GM18511 (cell line): ENCODE data around the gene P4HA2.

ENCODE experiments used
- ATAC-seq: cut with Tn5 transposase; IDR thresholded peaks from one replicate; pipeline ENCODE4 v1.9.1; 2021; ENCODE audit warnings: mild to moderate bottlenecking, moderate library complexity; ENCODE audit not compliant: unreplicated experiment

P4HA2 gene

DNA sequence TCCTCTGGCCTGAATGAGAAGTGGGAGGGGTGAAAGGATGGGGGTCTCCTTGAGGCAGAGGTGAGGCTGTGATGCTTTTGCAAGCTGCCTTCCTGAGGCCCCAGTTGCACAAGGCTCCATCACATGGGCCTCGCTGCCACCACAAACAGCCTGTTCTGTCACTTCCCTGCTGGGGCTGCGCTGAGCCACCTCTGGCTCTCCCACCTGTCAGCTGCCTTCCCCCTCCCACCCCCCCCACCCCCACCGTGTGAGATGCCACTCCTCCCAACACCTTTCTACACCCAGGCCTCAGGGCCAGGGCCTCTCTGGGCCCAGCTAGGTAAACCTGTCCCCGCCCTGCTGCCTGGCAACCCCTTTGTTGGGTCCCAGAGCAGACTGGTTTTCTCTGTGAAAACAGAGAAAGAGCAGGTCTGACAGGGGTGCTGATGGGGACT lies 25.4 kb upstream of the P4HA2 start:
- ATAC-seq = no peak

DNA sequence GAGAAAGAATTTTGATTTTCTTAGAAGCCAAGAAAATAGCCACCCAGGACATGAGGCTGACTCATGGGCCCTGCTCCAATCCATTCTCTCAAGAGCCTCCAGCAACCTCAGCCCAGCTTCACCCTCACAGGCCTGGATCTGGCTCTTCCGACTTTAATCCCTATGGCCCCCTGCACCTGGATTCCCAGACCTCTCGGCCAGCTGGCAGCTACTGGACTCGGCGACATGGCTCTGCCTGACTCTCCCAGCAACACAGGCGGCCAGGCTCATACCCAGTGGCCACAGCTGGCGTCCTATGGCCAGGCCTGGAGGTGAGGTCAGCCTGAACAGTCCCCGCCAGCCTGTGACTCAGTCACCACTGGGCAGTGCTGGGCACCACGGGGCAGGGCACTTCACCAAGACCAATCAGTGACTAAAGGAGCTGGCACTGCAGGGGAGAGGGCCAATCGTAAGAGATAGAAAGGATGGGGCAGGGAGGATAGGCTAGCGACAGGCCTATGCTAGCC lies 23.6 kb upstream of the P4HA2 start:
- no peak for ATAC-seq

DNA sequence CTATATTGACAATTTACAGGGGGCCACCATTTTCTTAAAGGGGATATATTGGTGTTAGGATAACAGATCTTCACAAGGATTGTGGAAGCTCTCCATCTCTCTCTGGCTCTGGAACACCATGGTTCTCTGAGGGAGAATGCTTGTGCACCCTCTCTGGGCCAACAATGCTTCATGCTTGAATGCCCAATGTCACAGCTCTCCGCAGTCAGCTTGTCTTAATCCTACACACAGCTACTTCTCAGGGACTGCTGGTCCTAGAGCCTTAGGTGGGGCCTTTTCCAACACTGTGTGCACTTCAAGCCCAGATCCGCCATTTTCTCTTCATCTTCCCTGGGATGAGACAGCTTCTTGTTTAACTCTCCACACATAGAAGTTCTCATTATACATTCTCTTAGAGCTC lies 22.9 kb upstream of the P4HA2 start:
- no peak for ATAC-seq

DNA sequence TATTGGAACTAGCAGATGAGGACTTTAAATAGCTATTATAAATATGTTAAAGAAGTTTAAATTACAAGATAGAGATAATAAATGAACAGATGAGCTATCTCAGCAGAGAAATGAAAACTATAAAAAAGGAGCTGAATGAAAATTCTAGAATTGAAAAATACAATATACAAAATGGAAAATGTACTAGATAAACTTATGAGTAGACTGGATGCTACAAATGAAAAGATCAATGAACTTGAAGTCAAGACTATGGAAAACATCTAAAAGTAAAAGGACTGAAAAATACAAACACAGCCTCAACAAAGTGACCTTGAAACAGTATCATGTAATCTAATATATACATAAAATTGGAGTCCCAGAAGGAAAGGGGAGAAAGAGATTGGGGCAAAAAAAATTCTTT lies 19.2 kb upstream of the P4HA2 start:
- no peak for ATAC-seq

DNA sequence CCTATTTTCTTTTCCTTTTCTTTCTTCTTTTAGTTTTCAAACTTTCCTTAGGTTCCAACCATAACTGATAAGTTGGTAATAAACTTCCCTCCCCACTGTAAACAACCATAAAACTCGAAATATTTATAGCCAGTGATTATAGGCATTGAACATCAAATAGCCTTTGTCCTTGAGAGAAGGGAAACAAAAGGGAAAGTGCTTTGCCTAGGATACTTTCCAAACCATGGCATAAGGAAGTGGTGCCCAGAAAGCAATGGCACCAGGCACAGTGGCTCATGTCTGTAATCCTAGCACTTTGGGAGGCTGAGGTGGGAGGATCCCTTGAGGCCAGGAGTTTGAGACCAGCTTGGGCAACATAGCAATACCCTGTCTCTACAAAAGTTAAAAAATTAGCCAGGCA lies 17.9 kb upstream of the P4HA2 start:
- ATAC-seq = no peak

DNA sequence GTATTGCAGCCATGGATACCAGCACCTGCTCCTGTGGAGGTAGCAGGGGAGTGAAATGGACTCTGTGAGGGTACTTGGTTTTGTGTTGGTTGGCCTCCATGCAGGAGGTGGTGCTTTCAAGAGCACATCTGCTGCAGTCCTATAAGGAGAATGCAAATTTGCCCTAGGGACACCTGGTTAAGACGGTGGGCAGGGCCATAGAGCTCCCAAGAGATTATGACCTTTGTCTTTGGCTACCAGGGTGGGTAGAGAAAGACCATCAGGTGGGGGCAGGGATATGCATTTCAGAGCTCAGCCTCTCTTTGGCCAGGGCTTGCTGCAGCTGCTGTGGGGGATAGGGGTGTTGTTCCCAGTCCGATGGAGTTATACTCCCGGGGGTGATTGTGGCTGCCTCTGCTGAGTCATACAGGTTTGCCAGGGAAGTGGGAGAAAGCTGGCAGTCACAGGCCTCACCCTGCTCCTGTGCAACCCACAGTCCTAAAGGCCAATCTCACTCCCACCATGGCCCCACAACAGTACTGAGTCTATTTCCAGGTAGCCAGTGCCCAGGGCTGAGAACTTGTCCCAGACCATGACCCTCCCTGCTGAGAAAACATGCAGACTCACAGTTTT lies 15.8 kb upstream of the P4HA2 start:
- no peak for ATAC-seq

DNA sequence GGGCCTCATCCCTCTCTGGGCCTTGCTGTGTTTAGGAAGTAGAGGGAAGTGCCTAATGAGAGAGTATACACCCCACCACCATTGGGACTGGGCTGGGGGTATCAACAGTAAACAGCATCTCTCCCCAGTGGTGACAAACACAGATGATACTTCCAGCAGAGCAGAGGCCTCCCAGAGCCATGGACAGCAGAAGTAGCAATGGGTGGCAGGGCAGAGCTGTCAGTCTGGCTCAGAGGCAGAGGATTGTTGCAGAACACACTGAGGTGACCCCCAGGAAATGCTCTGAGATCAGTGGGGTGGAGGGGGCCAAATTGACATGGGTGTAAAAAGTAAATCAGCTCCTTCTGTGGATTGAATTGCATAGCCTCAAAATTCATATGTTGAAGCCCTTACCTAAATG lies 12.1 kb upstream of the P4HA2 start:
- no peak for ATAC-seq

DNA sequence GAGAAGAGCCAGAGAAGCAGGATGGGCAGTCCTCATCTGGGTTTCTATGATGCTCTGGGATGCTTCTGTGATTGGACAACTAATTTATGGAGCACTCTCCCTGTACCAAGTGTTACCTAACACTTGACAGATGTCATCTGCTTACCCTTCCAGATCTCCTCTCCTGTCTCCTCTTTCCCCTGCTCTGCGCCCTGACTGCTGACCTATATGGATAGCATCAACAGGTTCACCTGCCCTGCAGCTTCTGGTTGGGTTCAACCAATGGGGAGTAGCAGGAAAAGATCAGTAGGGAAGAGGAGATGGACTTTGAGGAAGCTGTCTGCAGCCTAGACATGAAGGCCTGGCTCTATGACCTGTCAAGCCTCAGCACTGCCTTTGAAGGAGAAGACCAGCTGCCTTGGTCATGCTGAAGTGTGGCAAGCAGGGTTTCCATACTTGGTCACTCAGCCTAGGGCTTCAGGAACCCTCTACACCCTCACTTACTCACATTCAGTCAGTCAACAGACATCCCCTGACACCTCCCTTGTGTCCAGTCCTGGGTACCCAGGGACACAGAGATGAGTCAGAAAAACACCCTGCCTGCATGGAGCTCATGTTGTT lies 11.3 kb upstream of the P4HA2 start:
- no peak for ATAC-seq

DNA sequence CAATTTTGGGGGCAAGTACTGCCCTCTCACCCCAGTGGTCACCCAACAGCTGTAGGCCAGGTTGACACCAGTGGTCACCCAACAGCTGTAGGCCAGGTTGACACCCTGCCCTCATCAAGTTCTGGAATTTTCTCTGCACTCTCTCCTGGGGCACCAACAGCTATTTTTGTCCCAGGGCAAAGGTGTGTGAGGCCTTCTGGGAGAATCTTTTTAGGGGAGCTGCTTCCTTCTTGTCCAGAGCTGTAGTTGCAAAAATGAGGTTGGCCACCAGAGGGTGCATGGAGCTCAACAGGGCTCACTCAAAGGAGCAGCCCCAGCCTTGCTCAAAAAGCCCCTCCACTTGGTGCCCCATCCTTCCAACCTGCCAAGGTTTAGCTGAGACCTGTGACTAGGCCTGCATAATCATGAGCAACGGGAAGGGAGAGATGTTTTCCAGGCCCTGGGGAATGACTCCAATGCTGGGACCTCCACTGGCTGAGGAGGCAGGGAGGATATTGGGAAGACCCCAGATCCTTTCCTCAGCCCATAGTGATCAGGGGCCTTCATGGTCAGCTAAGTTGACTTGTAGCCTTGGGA lies 10.6 kb upstream of the P4HA2 start:
- peak; percentile 88 for ATAC-seq

DNA sequence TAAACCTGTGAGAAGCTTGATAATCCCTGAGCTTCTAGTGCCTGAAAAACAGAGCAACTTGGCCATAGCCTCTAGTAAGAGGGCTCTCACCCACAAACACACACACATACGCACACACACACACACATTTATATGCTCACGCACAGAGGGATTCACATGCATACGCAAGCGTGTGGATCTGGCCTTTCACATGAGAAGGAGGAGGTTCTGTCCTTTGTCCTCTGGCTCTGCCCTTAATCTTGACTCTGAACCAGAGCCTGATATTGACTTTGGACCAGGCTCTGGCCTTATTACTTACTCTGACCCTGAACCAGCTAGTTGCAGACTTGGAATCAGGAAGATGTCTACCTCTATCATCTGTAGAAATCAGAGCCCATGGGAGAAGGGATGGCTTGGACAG lies 10.0 kb upstream of the P4HA2 start:
- no peak for ATAC-seq

DNA sequence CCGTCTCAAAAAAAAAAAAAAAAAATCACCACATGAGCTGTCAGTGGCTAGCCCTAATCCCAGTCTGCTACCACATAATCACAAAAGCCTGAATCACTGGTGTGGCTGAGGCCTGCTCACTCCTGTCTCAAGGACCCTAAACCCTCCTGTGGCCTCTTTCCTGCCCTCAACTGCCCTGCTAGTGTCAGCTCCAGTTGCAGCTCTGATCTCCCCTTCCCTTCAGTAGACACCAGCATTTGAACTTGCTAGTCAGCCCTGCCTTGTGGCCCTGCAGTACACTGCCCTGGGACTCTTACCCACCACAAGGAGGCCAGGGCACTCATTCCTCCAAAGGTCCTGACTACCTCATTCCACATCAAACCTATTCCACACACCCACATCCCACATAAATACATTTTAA lies 9.5 kb upstream of the P4HA2 start:
- ATAC-seq = no peak

DNA sequence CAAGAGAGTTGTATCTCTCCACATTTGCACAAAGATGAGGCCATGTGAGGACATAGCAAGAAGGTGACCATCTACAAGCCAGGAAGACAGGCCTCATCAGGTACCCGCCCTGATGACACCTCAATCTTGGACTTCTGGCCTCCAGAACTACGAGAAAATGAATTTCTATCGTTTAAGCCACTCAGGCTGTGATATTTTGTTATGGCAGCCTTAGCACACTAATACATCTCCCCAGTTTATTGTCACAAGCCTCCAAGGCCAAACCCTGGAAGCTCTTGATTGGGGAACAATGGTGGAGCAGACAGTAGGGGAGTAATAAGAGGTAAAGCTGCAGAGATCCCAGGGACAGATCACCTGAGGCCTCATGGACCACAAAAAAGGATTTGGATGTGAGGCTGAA lies 7.7 kb upstream of the P4HA2 start:
- no peak for ATAC-seq

DNA sequence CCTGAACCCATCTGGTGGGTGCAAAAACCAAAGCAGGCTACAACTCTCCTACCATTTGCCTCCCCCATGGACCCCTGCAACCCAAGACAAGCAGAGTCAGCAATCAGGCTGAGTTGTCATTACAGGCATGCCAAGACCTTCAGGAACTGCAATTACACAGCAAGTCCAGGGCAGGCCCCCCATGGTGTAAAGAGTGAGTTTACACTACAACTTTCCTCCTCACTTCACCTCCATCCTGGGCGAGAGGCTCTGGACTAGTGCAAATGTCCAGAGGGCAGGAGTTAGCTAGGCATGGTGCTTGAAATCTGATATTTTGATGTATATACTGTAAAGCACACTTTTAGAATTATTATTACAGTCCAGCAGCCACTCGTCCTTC lies 7.0 kb upstream of the P4HA2 start:
- ATAC-seq = no peak

DNA sequence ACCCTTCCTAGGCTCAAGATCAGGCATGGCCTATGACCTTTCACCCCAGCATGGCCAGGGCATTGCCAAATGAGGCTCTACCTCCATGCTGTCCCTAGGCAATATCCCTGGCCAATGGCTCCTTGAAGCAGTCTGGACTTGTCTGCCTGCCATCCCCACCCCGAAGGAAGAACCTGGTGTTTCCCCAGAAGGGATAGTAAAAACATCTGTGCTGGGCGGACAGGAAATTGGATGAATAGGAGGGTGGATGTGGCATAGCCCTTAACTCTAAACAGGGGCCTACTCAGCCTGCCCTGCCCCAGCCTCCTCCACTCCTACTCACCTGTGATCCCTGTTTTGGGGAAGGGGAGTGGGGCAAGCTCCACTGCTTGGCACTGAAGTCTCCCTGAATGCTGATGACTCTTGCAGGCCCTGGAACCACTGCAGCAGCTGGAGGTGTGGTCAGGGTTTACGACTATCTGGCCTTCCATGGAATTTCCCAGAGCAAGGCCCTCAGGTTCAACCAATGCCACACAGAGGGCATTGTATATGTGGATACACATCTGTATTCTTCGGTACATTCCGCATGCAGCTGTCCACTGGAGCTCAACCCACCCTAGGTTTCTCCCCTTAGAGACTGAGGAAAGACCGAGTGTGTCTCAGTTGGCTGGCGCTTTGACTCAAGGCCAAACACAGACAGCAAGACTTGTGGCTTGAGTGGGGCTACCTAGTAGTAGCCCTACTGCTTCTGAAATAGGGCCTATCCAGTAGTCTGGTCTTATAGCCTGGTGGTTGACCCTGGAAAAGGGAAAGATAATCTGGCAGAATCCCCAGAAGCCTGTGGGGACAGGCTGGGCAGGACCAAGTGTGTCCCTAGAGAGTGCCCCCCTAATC lies 6.4 kb upstream of the P4HA2 start:
- ATAC-seq = no peak

DNA sequence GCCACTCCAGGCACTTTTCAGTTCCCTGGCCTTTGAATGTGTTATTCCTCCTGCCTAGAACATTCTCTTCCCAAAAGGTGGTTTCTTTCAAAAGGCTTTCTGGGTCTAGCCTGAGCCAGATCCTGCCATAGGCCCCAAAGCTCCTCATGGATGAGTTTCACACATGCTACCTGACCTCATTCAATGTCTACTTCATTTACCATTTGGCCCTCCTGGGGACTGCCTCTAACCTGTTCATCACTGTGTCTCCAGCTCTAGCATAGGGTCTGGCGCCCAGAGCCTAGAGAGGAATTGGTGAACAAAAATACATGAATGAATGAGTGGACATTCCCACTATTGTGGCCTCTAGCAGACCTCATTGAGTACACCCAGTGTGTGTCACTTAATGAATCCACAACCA lies 5.4 kb upstream of the P4HA2 start:
- no peak for ATAC-seq

DNA sequence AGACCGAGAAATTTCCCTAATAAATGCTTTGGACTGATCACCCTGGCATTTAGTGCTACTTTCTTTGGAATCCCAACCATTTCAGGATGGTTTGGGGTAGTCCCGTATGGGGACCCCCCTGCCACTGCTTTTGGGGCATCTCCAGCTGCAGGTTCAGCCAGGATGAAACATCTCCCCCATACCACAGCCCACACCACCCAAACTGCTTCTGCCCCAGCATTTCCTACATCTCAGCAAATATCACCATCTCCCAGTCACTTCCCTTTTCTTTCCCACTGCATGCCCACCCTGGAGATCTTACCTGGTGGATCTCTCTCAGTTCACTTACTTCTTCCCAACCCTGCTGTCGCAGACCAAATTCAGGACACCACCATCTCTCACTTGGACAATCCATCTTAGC lies 4.8 kb upstream of the P4HA2 start:
- ATAC-seq = no peak

DNA sequence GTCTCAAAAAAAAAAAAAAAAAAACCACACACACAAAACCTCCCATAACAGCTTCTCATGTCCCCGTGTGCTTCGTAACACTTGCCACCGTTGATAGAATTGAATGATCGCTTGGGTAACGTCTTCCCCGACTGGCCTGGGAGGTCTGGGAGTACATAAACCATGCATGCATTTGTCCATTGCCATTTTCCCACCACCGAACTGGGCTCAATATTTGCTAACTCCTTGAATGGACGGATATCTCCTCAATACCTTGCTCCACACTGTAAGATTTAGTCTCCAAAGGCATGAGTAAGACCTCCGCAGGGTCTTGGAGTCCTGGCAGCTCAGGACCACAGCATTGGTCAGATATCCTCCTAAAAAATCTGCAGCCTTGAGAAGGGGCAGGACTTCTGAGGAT lies 3.2 kb upstream of the P4HA2 start:
- ATAC-seq = no peak

DNA sequence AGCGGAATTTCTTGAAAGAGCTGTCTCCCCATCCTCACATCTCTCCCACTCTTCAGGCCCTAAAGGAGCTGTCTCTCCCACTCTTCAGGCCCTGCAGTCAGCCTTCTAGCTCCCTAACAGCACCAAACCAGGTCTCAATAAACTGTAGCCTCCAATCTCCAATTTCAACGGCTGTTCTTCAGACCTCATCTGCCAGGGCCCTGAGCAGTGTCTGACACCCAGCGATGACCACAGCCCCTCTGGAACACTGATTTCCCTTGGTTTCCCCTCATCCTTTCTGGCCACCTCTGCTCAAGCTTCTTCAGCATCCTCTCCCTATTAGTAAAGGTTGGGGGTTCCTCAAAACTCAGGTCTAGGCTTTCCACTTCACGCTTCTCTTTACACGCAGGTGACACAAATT lies 1.6 kb upstream of the P4HA2 start:
- no peak for ATAC-seq

DNA sequence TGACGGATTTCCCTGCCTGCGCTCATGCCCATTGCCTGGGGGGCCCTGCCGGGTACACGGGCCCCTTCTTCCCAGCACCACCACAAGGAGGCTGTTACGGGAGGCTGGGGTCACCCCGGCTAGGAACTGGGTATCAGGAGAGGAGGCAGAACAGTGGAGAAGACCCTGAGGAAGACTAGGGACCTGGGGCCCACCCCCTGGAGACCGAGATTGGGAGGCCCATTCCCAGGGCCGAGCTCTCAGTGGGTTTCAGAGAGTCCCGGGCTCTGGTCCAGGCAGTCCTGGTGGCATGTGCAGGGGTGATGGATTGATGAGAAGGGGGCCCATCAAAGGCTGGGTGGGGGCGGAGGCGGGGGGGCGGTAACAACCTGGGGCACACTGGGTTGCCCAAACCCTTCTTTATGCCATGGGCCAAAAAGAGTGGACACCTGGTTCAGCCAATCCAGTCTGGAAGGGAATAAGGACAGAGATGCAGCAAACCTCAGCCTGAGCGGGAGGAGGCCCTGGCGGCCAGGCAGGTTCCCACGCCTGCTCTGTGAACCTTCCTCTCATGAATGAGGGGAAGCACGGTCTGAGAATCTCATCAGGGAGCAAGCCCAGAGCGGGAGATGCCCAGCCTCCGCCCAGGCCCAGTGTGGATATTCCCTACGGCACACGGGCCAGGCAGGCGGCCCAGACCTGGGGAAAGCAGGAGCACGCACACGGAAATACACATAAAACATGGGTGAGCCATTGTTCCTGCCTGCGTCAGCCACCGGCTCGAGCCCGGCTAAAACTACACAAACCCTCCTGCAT lies 785 bp upstream of the P4HA2 start:
- ATAC-seq = no peak

DNA sequence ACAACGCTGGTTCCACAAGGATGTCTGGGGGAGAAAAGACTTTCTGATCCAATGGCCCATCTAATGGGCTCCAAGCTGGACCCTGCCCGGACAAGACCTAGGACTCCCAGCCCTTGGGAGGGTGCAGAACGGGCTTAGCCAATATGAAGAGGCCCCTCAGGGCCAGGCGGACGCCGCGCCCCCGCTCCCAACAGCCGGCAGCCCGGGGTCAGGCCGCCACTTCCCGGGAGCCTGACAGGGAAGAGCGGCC lies 493 bp downstream of the P4HA2 start:
- no peak for ATAC-seq

DNA sequence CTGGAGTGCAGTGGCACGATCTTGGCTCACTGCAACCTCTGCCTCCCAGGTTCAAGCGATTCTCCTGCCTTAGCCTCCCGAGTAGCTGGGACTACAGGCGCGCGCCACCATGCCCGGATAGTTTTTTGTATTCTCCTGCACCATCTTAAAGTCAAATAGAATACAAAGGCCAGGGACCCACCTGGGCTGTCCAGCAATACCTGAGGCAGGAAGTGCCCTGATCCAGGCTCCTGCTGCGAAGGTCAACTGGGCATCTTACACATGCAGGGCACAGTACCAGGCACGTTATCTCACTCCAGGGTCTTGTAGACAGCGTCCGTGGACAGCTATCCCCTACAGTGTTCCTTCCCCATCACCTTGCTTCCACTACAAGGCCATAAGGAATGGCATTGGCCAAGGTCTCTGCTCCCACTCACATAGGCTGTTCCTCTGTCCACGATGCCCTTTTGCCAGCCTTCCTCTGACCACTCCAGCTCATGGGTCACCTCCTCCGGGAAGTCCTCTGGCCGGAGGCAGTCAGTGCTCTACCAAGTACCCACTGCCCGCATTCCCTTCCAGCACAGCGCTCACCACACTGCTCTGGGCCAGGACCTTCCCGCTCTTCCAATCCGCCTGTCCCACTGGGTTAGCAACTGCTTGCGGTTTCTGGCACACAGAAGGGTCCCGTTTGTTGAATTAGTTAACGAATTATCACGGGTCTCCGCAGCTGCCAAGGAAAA lies 978 bp downstream of the P4HA2 start:
- ATAC-seq = no peak
